SU-DHL-6 (cell line): Measurements from ENCODE around the gene ADAMTS3.

Source experiments
- H2AFZ ChIP-seq: fragments of 200-600 bp; sonication (generic); 2 replicates; pipeline ENCODE4 v1.6.1; 2014; ENCODE audit warnings: low read depth, mild to moderate bottlenecking, moderate library complexity, mixed read lengths, antibody characterized with exemption, low read length; ENCODE audit not compliant: severe bottlenecking
- H3F3A ChIP-seq: fragments of 200-600 bp; shearing (Covaris generic); 2 replicates; pipeline ENCODE4 v1.6.0; 2016; ENCODE audit warnings: antibody characterized with exemption, mild to moderate bottlenecking; ENCODE audit not compliant: insufficient read depth
- H3K27ac ChIP-seq: fragments of 200-600 bp; sonication (generic); 2 replicates; pipeline ENCODE4 v1.5.1; 2016; ENCODE audit warnings: low read depth, mild to moderate bottlenecking, low read length, moderate library complexity, mixed read lengths
- H3K27me3 ChIP-seq: fragments of 200-600 bp; sonication (generic), shearing (Covaris generic); 2 replicates; pipeline ENCODE4 v1.6.0; 2014; ENCODE audit warnings: mild to moderate bottlenecking, low read length
- H3K36me3 ChIP-seq: fragments of 200-600 bp; sonication (generic); 2 replicates; pipeline ENCODE4 v1.6.1; 2014; ENCODE audit warnings: mild to moderate bottlenecking, low read length, mixed read lengths
- H3K4me2 ChIP-seq: fragments of 300-600, 200-600 bp; shearing (Covaris generic), sonication (generic); 2 replicates; pipeline ENCODE4 v1.6.0; 2014; ENCODE audit warnings: low read length, low read depth, mild to moderate bottlenecking; ENCODE audit not compliant: poor library complexity, severe bottlenecking
- H3K4me3 ChIP-seq: fragments of 200-600 bp; sonication (generic); 2 replicates; pipeline ENCODE4 v1.5.1; 2014; ENCODE audit warnings: antibody characterized with exemption, low read length, mild to moderate bottlenecking, mixed read lengths; ENCODE audit not compliant: insufficient read depth, poor library complexity, severe bottlenecking
- H3K79me2 ChIP-seq: fragments of 200-600 bp; sonication (generic); 2 replicates; pipeline ENCODE4 v1.6.1; 2014; ENCODE audit warnings: mild to moderate bottlenecking, low read length, moderate library complexity; ENCODE audit not compliant: insufficient read depth
- H3K9ac ChIP-seq: fragments of 200-600 bp; sonication (generic); 2 replicates; pipeline ENCODE4 v1.7.0; 2014; ENCODE audit warnings: mild to moderate bottlenecking, low read length
- H3K9me2 ChIP-seq: fragments of 200-600 bp; sonication (generic); replicated peaks from 2 replicates; pipeline ENCODE4 v1.6.1; 2014; ENCODE audit warnings: low read length; ENCODE audit not compliant: insufficient read depth
- H3K9me3 ChIP-seq: fragments of 200-600 bp; sonication (generic); 2 replicates; pipeline ENCODE4 v1.6.1; 2014; ENCODE audit warnings: low read length, mixed read lengths; ENCODE audit not compliant: insufficient read depth
- H4K20me1 ChIP-seq: fragments of 200-600 bp; sonication (generic); 2 replicates; pipeline ENCODE4 v1.6.1; 2014; ENCODE audit warnings: low read depth, mild to moderate bottlenecking, antibody characterized with exemption, low read length, moderate library complexity, mixed read lengths
- CTCF ChIP-seq: fragments of 200-600 bp; sonication (generic); IDR thresholded peaks from one replicate; pipeline ENCODE4 v1.5.1; 2017; ENCODE audit warnings: antibody characterized with exemption, mild to moderate bottlenecking, low read length, moderate library complexity; ENCODE audit not compliant: insufficient read depth, poor library complexity, severe bottlenecking
- EZH2phosphoT487 ChIP-seq: fragments of 200-600 bp; sonication (generic), shearing (Covaris generic); conservative IDR thresholded peaks from 2 replicates; pipeline ENCODE4 v1.6.1; 2018; ENCODE audit warnings: mild to moderate bottlenecking, antibody characterized with exemption, low read length, moderate library complexity, mixed read lengths

The ADAMTS3 gene

GRCh38 chr4:72274251-72274650 lies 294.8 kb downstream of the ADAMTS3 start:
- H3K9me2 ChIP-seq, result no peaks in the 10 kb centered on the region
- H3K9ac ChIP-seq, result no peak overlapping the region
- TF ChIP-seq CTCF, result no peak
- no peak for TF ChIP-seq EZH2phosphoT487

GRCh38 chr4:72255269-72255668 lies 313.8 kb downstream of the ADAMTS3 start:
- H3F3A ChIP-seq, result no peaks in the 10 kb centered on the region

More at GRCh38 chr4:72274251-72274650, 294.8 kb downstream of the ADAMTS3 start:
- Histone ChIP-seq H4K20me1 (no peaks in the 10 kb centered on the region), H3K27ac (no peak overlapping the region), H3K27me3 (no peaks in the 10 kb centered on the region), H3F3A (no peaks in the 10 kb centered on the region), H3K36me3 (no peaks in the 10 kb centered on the region), H3K4me2 (no peak overlapping the region), H3K79me2 (no peaks in the 10 kb centered on the region), H2AFZ (no peak overlapping the region), H3K9me3 (no peaks in the 10 kb centered on the region), H3K4me3 (no peak overlapping the region)

GRCh38 chr4:72243641-72244040 lies 325.4 kb downstream of the ADAMTS3 start:
- H3K9me2 ChIP-seq, result no peaks in the 10 kb centered on the region
- no peak overlapping the region for H3K9ac ChIP-seq
- H3K27ac ChIP-seq, result no peak overlapping the region
- no peaks in the 10 kb centered on the region for H3K36me3 ChIP-seq
- no peaks in the 10 kb centered on the region for H3K27me3 ChIP-seq
- no peak overlapping the region for H3K4me2 ChIP-seq
- H4K20me1 ChIP-seq, result no peaks in the 10 kb centered on the region
- H3K4me3 ChIP-seq, result no peak overlapping the region
- no peak overlapping the region for H2AFZ ChIP-seq
- H3K9me3 ChIP-seq, result no peaks in the 10 kb centered on the region
- no peaks in the 10 kb centered on the region for H3F3A ChIP-seq
- TF ChIP-seq CTCF (no peak), EZH2phosphoT487 (no peak)
- no peaks in the 10 kb centered on the region for H3K79me2 ChIP-seq

More at GRCh38 chr4:72255269-72255668, 313.8 kb downstream of the ADAMTS3 start:
- Histone ChIP-seq H3K27ac (no peak overlapping the region), H3K9ac (no peak overlapping the region), H3K79me2 (no peaks in the 10 kb centered on the region), H2AFZ (no peak overlapping the region), H4K20me1 (no peaks in the 10 kb centered on the region), H3K27me3 (no peaks in the 10 kb centered on the region), H3K9me2 (no peaks in the 10 kb centered on the region), H3K9me3 (no peaks in the 10 kb centered on the region), H3K36me3 (no peaks in the 10 kb centered on the region), H3K4me3 (no peak overlapping the region), H3K4me2 (no peak overlapping the region)
- TF ChIP-seq EZH2phosphoT487 (no peak), CTCF (no peak)
